Liver (tissue), 9 donors: ENCODE data around the gene GGACT. TPM values are rescaled to one million over a fixed set of nuclear protein-coding genes. Genes with fewer than 3 reads are reported as not detected.

Source experiments
- DNase-seq: peaks from one replicate; pipeline ENCODE4 v3.0.0-alpha.2; 2017; ENCODE audit warnings: low spot score
- H3K27ac ChIP-seq, 2 donors: one replicate each; pipeline ENCODE4 v1.7.0; 2013; ENCODE audit warnings: inconsistent platforms in 2 of 2, low read length in 2 of 2, control low read depth in 1 of 2, low read depth in 1 of 2, mild to moderate bottlenecking in 1 of 2
- H3K27me3 ChIP-seq, 4 donors: one replicate each; pipeline versions ENCODE4 v1.6.1 to v1.7.0; 2013; ENCODE audit warnings: low read length in 3 of 4, inconsistent platforms in 1 of 4, mild to moderate bottlenecking in 1 of 4, moderate library complexity in 1 of 4; ENCODE audit not compliant: control insufficient read depth in 4 of 4, insufficient read depth in 4 of 4
- H3K36me3 ChIP-seq, 4 donors: one replicate each; pipeline versions ENCODE4 v1.6.1 to v1.7.0; 2013; ENCODE audit warnings: low read length in 3 of 4, mild to moderate bottlenecking in 3 of 4, low read depth in 1 of 4, moderate library complexity in 1 of 4; ENCODE audit not compliant: control insufficient read depth in 4 of 4, insufficient read depth in 3 of 4
- H3K4me1 ChIP-seq, 4 donors: one replicate each; pipeline versions ENCODE4 v1.6.1 to v1.7.0; 2013; ENCODE audit warnings: low read length in 3 of 4, mild to moderate bottlenecking in 3 of 4, moderate library complexity in 1 of 4; ENCODE audit not compliant: control insufficient read depth in 4 of 4, insufficient read depth in 4 of 4
- H3K4me3 ChIP-seq, 3 donors: one replicate each; pipeline versions ENCODE4 v1.6.1 to v1.7.0; 2013; ENCODE audit warnings: low read length in 3 of 3, control low read depth in 1 of 3, low read depth in 1 of 3, mild to moderate bottlenecking in 1 of 3
- H3K9ac ChIP-seq, 2 donors: one replicate each; pipeline ENCODE4 v1.7.0; 2013; ENCODE audit warnings: low read length in 2 of 2, mild to moderate bottlenecking in 2 of 2, moderate library complexity in 2 of 2, control low read depth in 1 of 2, low read depth in 1 of 2
- H3K9me3 ChIP-seq, 4 donors: one replicate each; pipeline versions ENCODE4 v1.6.1 to v1.7.0; 2013; ENCODE audit warnings: low read length in 3 of 4; ENCODE audit not compliant: control insufficient read depth in 4 of 4
- CTCF ChIP-seq: fragments of 150-350 bp; IDR thresholded peaks from 2 replicates; pipeline ENCODE4 v1.5.1; 2017; ENCODE audit warnings: improper control_type of control experiment, low read depth, low read length; ENCODE audit not compliant: missing input control
- EGR1 ChIP-seq, 2 donors: IDR thresholded peaks; 2 replicates each; pipeline ENCODE4 v1.6.1; 2016 to 2018; ENCODE audit warnings: antibody characterized with exemption in 2 of 2, low read depth in 2 of 2
- FOXA1 ChIP-seq: IDR thresholded peaks from 2 replicates; pipeline ENCODE4 v1.6.1; 2016; ENCODE audit warnings: antibody characterized with exemption
- FOXA2 ChIP-seq: IDR thresholded peaks from 2 replicates; pipeline ENCODE4 v1.6.1; 2016; ENCODE audit warnings: antibody characterized with exemption
- GABPA ChIP-seq, 2 donors: IDR thresholded peaks in 1 of 2; conservative IDR thresholded peaks in 1 of 2; 2 replicates each; pipeline ENCODE4 v1.6.1; 2016; ENCODE audit warnings: antibody characterized with exemption in 2 of 2, mild to moderate bottlenecking in 1 of 2, moderate library complexity in 1 of 2
- HNF4G ChIP-seq: IDR thresholded peaks from 2 replicates; pipeline ENCODE4 v1.6.1; 2016; ENCODE audit warnings: antibody characterized with exemption
- JUND ChIP-seq, 2 donors: IDR thresholded peaks; 2 replicates each; pipeline ENCODE4 v1.6.1; 2016; ENCODE audit warnings: antibody characterized with exemption in 2 of 2
- NR2F2 ChIP-seq: IDR thresholded peaks from 2 replicates; pipeline ENCODE4 v1.6.1; 2016; ENCODE audit warnings: antibody characterized with exemption
- RAD21 ChIP-seq, 2 donors: IDR thresholded peaks; 2 replicates each; pipeline ENCODE4 v1.6.1; 2016; ENCODE audit warnings: antibody characterized with exemption in 2 of 2, mild to moderate bottlenecking in 2 of 2
- REST ChIP-seq: IDR thresholded peaks from 2 replicates; pipeline ENCODE4 v1.6.1; 2016; ENCODE audit warnings: antibody characterized with exemption, mild to moderate bottlenecking
- SP1 ChIP-seq: IDR thresholded peaks from 2 replicates; pipeline ENCODE4 v1.6.1; 2018; ENCODE audit warnings: antibody characterized with exemption, mild to moderate bottlenecking
- TAF1 ChIP-seq: conservative IDR thresholded peaks from 2 replicates; pipeline ENCODE4 v1.6.1; 2016; ENCODE audit warnings: antibody characterized with exemption, mild to moderate bottlenecking
- WGBS: extraction: QIAGEN DNeasy Blood & Tissue Kit; methylation state at CpG from one replicate; pipeline ENCODE4 v1.1.7; 2013; 5-methylcytosine and 5-hydroxymethylcytosine counted together
- polyA plus RNA-seq, 2 donors: library from polyadenylated mRNA; stranded (reverse) in 1 of 2; unstranded in 1 of 2; fragments of 200-250 nt in 1 of 2; fragments of >200 nt in 1 of 2; fragmentation: Nextera tagmentation in 1 of 2; extraction: Ambion mirVana in 1 of 2; gene quantifications; one replicate each; pipeline versions ENCODE4 v1.2.1 to v1.2.3, GENCODE V29; 2013 to 2015
- total RNA-seq, 2 donors: library from RNA; depleted of rRNA; stranded (reverse); fragments of >200 nt; gene quantifications; one replicate each; pipeline ENCODE4 v1.2.3, GENCODE V29; 2014
- TF ChIP-seq, protein P1 (sequence below): IDR thresholded peaks from 2 replicates; pipeline ENCODE4 v1.6.1; 2016; ENCODE audit warnings: antibody characterized with exemption
- TF ChIP-seq, protein P2 (sequence below): IDR thresholded peaks from 2 replicates; pipeline ENCODE4 v1.6.1; 2016; ENCODE audit warnings: antibody characterized with exemption
- TF ChIP-seq, protein P3 (sequence below): IDR thresholded peaks from 2 replicates; pipeline ENCODE4 v1.6.1; 2016; ENCODE audit warnings: antibody characterized with exemption
- donor health status: healthy.
- donor health status: healthy.
- donor health status: healthy.
- donor health status: healthy.
- donor health status: healthy.

The GGACT gene
- total and polyA plus RNA-seq, 4 donors = 2.5 to 6.3 (median 4.1) TPM

- TF ChIP-seq HNF4G (no peak), JUND (IDR thresholded peaks at IDR 0.05) (no peak), TAF1 (no peak), REST (no peak), EGR1 (IDR thresholded peaks at IDR 0.05; ENCODE audit: low read depth in 2 of 2) (no peak)
- WGBS = 95% methylated on average over 13 of the region's 13 CpGs
- H3K4me1 ChIP-seq = peaks cover 7 to 30% (median 20%) of the 10 kb centered on the region in 4 donors
- no peaks in the 10 kb centered on the region for H3K27me3 ChIP-seq
- peaks cover 0 to 3% (median 0%) of the 10 kb centered on the region in 4 donors for H3K36me3 ChIP-seq
- DNase-seq = no peak
- no peak overlapping the region for H3K4me3 ChIP-seq
- no peaks in the 10 kb centered on the region for H3K9me3 ChIP-seq
- H3K27ac ChIP-seq = no peak overlapping the region
- H3K9ac ChIP-seq = no peak overlapping the region
Measured at GRCh38 chr13:100536643-100537180, 51.9 kb downstream of the GGACT start.

GRCh38 chr13:100535426-100536135 is 53.0 kb downstream of the GGACT start:
- peaks cover 0 to 3% (median 0%) of the 10 kb centered on the region in 4 donors for H3K36me3 ChIP-seq
- H3K4me3 ChIP-seq = no peak overlapping the region
- no peaks in the 10 kb centered on the region for H3K27me3 ChIP-seq
- DNase-seq = no peak
- TF ChIP-seq FOXA2 = no peak
- TF ChIP-seq, protein P1, sequence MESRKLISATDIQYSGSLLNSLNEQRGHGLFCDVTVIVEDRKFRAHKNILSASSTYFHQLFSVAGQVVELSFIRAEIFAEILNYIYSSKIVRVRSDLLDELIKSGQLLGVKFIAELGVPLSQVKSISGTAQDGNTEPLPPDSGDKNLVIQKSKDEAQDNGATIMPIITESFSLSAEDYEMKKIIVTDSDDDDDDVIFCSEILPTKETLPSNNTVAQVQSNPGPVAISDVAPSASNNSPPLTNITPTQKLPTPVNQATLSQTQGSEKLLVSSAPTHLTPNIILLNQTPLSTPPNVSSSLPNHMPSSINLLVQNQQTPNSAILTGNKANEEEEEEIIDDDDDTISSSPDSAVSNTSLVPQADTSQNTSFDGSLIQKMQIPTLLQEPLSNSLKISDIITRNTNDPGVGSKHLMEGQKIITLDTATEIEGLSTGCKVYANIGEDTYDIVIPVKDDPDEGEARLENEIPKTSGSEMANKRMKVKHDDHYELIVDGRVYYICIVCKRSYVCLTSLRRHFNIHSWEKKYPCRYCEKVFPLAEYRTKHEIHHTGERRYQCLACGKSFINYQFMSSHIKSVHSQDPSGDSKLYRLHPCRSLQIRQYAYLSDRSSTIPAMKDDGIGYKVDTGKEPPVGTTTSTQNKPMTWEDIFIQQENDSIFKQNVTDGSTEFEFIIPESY = no peak
- TF ChIP-seq, protein P2, sequence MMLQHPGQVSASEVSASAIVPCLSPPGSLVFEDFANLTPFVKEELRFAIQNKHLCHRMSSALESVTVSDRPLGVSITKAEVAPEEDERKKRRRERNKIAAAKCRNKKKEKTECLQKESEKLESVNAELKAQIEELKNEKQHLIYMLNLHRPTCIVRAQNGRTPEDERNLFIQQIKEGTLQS = no peak
- peaks cover 7 to 38% (median 26%) of the 10 kb centered on the region in 4 donors for H3K4me1 ChIP-seq
- no peak overlapping the region for H3K27ac ChIP-seq
- no peak overlapping the region for H3K9ac ChIP-seq
- WGBS = 86% methylated on average over 16 of the region's 16 CpGs
- no peaks in the 10 kb centered on the region for H3K9me3 ChIP-seq

GRCh38 chr13:100534911-100535310 is 53.7 kb downstream of the GGACT start:
- 84% methylated on average over 6 of the region's 6 CpGs for WGBS
- DNase-seq = no peak
- no peak for TF ChIP-seq GABPA (IDR thresholded peaks at IDR 0.05 in 1 of 2, conservative IDR thresholded peaks at IDR 0.05 in 1 of 2)
- no peak for TF ChIP-seq NR2F2
- no peak for TF ChIP-seq HNF4G
- no peak for TF ChIP-seq JUND (IDR thresholded peaks at IDR 0.05)
- TF ChIP-seq, protein P3, sequence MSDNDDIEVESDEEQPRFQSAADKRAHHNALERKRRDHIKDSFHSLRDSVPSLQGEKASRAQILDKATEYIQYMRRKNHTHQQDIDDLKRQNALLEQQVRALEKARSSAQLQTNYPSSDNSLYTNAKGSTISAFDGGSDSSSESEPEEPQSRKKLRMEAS = no peak
- no peak for TF ChIP-seq FOXA2
- TF ChIP-seq, protein P1 = no peak
- TF ChIP-seq CTCF = no peak
- TF ChIP-seq TAF1 = no peak
- no peak for TF ChIP-seq FOXA1
- TF ChIP-seq, protein P2 = no peak
- TF ChIP-seq EGR1 (IDR thresholded peaks at IDR 0.05; ENCODE audit: low read depth in 2 of 2) = no peak
- no peak for TF ChIP-seq RAD21 (IDR thresholded peaks at IDR 0.05)
- no peak for TF ChIP-seq SP1

More at GRCh38 chr13:100534911-100535310, 53.7 kb downstream of the GGACT start:
- Histone ChIP-seq H3K36me3 (peaks cover 0 to 3% (median 0%) of the 10 kb centered on the region in 4 donors), H3K4me3 (no peak overlapping the region), H3K27ac (no peak overlapping the region), H3K9me3 (no peaks in the 10 kb centered on the region), H3K4me1 (peaks cover 7 to 44% (median 32%) of the 10 kb centered on the region in 4 donors), H3K27me3 (no peaks in the 10 kb centered on the region), H3K9ac (no peak overlapping the region)
